HG02852 (cell line): ENCODE results near the gene IMMP2L.
"Not testable (repeated sequence)": the region's sequence is repeated elsewhere in the genome, so short reads cannot be mapped to it uniquely, and the experiment has no call there.

Experiments
- ATAC-seq: cut with Tn5 transposase; IDR thresholded peaks from one replicate; pipeline ENCODE4 v1.9.1; 2021; ENCODE audit warnings: mild to moderate bottlenecking, moderate library complexity; ENCODE audit not compliant: unreplicated experiment

The IMMP2L gene

DNA sequence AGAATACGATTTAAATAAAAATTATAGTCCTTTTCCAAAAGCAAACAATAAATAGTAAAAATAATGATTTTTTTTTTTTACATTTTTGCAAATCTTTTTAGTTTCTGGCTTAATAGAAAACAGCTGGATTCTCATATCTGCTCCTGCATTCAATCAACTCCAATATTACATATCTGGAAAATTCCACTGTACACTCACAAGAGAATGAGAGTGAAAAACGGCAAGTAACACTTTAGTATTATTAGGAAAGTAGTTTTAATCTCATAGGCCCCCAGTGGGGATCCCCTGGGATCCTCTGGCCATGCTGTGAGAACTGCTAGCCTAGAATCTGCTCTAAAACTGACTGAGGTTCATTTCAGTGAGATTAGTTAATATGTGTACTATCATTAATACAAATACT is 599.9 kb downstream of the IMMP2L start:
- ATAC-seq = no peak

DNA sequence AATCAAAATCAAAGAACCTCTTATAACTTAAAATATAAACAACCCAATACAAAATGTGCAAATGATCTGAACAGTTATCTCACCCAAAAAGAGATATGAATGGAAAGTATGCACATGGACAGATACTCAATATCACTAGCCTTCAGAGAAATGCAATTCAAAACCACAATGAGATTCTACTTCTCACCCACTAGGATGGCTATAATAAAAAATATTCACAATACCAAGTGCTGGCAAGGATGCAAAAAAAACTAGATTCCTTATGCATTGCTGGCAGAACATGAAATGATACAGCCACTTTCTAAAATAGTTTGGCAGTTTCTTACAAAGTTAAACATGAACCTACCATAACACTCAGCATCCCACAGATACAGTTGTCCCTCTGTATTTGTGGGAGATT is 601.5 kb downstream of the IMMP2L start:
- no peak for ATAC-seq

DNA sequence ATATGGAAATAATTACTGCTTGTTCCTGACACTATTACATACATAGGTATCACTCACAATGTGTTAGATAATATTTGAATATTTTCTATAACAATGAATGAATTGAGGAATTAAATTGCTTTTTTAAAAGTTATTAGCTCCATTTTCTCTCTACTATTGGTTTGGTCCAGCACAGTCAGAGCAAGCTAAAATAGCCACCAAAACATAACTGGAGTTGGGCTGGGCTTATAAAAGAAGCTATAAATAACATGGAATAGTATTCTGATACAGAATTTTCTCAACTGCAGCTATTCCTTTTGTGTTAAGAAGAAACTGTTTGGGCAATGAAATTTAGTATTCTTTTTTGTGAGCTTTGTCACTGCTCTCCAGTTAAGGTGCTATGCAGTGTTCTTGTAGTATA is 614.0 kb downstream of the IMMP2L start:
- no peak for ATAC-seq

DNA sequence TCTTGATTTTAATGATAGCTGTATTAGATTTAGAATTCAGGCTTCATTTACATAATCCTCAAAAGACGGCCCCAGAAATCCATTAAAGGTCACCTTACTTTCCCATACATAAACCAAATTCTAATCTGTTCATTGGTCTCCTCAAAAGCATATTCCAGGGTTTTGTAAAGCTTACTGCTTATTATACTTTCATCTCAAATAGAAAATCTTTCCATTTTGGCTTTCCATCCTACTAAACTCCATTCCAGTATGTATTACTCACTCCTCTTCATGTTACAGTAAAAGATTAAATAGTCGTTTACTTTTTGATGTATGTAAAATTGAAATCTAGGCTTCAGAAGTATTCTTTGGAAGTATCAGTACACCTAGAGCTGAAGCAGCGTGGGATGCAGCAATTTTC is 614.9 kb downstream of the IMMP2L start:
- ATAC-seq = no peak

GRCh38 chr7:110944966-110945644 is 617.2 kb downstream of the IMMP2L start:
- ATAC-seq = no peak

- ATAC-seq = no peak
These were observed 617.8 kb downstream of the IMMP2L start for GRCh38 chr7:110944448-110944847.

DNA sequence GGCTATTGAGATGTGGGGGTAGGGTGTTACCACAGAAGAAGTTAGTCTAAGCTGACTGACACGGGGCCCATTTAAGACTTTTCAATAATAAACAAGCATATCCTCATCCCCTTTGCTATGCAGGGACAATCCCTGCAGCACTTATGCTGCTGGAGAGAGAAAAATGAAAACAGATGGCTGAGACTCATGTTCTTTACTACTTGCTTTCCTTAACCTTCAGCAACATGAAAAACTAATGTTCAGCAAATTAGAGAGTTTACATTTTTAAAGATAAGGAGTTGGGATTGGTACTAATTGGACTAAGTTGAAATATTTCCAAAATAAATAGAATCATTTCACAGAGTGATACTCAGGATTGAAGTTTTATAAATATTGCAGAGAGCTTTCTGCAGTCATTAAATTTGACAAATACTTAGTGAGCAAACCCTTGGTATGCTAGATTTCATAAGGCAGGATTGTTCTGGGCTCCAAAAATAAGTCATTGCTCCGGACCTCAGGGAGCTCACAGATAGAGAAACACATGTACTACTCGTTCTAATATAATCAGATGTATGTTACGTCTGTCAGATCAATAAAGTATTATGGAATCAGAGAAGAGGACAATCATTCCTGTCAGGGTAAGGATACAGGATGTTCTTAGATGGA is 618.5 kb downstream of the IMMP2L start:
- ATAC-seq = no peak

DNA sequence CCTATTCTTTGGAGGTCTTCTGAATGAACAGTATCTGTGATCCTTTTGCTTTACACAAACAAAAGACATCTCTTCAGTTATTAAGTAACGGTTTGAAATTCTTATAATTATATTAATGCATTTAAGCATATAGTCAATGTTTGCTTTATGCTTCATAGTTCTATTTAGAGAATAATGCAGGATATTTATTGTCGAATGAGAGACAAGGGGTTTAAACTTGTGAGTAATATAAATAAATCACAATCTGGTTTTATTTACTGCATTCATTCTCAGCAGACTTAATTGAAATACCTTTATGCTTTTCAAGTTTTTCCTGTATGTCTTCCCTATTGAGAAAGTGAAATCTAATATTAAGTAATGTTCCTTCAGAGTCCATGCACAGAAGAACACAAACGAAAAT is 620.9 kb downstream of the IMMP2L start:
- ATAC-seq = no peak

DNA sequence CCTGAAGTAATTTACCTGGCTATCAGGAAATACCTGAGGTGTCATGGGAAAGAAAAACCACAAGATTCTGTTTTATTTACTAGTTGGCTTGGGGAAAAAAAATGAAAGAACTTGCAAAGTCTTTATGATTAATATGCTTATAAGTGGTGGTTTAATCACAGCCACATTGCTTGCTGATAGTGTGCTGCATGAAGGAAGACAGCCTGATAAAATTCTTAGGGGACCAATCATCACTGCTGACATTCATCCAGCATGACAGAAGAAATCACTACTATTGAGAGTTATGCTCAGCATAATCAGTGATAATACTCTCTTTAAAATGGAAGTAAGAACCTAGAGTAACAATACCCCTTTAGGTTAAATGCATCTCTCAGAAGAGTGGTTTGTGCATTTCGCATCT is 621.5 kb downstream of the IMMP2L start:
- ATAC-seq = no peak

DNA sequence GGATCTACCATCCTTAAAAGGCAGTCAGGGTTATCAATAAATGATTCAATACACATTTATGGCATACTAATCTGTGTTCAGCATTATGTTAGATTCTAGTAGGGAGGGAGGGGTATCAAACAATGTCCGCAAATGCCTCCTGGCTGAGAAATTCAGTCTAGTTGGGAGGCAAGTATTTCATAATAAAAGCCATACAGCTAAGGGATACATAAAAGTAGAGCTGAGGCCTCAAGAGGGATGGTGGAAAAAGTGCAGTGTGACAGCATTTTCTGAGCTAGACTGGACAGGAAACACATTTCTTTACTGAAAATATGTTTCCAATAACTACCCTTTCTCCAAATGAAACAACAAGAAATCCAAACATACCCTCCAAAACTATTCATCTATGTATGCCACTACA is 624.1 kb downstream of the IMMP2L start:
- ATAC-seq = no peak

- ATAC-seq = not testable (repeated sequence)
These were observed 625.6 kb downstream of the IMMP2L start for GRCh38 chr7:110936665-110937064.

GRCh38 chr7:110929480-110930249 is 632.6 kb downstream of the IMMP2L start:
- ATAC-seq = no peak

DNA sequence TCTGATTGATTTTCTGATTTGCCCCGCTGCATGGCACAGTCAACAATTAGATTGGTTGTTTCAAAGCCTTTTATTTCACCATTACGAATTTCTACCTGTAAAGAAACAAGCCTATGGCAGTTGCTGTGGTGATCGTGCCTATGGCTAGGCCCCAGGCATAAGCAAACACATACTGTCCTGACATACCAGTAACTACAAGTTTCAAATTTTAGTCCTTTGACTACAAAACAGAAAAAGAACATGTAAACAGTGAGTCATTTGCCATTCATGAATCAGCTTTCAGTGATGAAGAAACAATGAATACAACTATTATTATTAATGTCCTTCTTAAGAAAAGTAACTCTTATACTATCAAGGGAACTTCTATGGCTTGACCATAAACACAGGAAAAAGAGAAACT is 639.4 kb downstream of the IMMP2L start:
- no peak for ATAC-seq

GRCh38 chr7:110921595-110922151 is 640.6 kb downstream of the IMMP2L start:
- no peak for ATAC-seq

GRCh38 chr7:110918949-110919548 is 643.2 kb downstream of the IMMP2L start:
- no peak for ATAC-seq

DNA sequence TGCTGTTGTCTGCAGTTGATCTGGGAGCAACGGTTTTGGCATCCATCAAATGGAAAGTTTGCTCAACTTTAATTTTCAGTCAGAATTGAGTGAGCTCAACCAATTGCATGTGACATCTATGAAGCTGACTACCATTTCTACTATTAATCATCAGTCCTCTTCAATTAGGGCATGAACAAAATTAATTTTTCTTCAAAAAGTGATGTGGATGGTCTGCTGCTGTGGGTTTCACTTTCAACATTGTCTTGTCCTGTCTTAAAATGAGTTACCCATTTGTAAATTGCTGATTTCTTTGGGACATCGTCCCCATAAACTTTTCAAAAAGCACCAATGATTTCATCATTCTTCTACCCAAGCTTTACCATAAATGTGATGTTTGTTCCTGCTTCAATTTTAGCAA is 648.0 kb downstream of the IMMP2L start:
- no peak for ATAC-seq

DNA sequence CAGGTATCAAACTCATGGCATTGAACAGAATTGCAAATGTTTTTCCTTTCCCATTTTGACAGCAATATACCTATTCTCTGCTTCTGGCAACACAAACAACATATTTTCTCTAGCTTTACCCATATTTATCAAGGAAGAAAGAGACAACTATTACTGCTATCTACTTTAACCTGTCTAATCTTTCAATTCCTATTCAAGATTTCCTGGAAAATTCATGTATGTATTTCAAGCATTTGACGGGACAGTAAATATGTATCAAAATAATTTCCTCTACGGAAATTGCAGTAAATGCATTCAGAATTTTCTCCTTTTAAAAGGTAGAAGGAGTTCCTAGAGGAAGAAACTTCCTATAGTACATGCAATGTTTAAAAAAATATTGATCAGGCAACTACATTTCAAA is 650.7 kb downstream of the IMMP2L start:
- ATAC-seq = no peak

- ATAC-seq = no peak
These were observed 653.2 kb downstream of the IMMP2L start for GRCh38 chr7:110909117-110909516.

- ATAC-seq = no peak
These were observed 656.3 kb downstream of the IMMP2L start for GRCh38 chr7:110905773-110906566.

DNA sequence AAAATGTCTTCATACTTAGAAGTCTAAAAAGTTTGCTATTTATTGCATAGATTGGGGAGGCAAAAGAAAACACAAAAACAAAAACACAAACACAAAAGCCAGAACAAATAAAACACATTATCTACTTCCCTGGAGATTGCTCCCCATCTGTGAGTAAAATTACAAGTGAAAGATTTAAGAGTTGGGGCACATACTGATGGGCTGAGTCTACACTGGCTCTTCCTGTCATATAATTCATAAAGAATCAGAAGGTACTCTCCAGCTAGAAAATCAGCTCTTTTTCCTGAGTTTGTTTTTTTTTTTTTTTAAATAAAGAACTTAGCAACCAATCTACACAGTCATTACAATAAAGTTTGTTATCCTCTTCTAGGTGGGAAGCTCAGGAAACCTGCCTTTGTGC is 663.8 kb downstream of the IMMP2L start:
- ATAC-seq = no peak

DNA sequence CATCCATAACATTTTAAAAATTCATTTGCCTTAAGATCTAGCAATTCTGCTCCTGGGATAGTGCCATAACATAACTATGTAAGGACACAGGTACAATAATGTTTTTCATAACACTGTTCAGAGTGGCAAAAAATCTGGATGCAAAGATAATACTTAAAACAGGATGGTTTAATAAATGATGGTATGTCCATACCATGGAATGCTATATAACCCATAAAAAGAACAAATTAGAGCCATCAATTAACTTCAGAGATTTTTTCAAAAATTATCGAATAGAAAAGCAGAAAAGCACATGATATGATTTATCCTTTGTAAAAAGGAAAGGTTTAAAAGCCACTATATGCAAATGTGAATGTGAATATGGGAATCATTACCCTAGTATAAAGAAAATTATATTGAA is 664.8 kb downstream of the IMMP2L start:
- ATAC-seq = no peak
